Aorta (tissue), 5 donors: ENCODE data around the gene TPRA1. TPM values are rescaled to one million over a fixed set of nuclear protein-coding genes. Genes with fewer than 3 reads are reported as not detected.

Experiments used
- ATAC-seq: fragments of 200-7000 bp; cut with Tn5 transposase; one replicate; pipeline ENCODE4 v1.9.1; 2022; ENCODE audit warnings: moderate library complexity; ENCODE audit not compliant: low FRiP score
- DNase-seq, 2 donors: peaks; one replicate each; pipeline ENCODE4 v3.0.0-alpha.2; 2020
- H3K27ac ChIP-seq, 2 donors: one replicate each; pipeline ENCODE4 v1.5.1; 2013; ENCODE audit warnings: low read length in 2 of 2, mild to moderate bottlenecking in 2 of 2, moderate library complexity in 2 of 2, control low read depth in 1 of 2, inconsistent platforms in 1 of 2, low read depth in 1 of 2
- H3K27me3 ChIP-seq, 2 donors: one replicate each; pipeline ENCODE4 v1.6.1; 2013; ENCODE audit warnings: control low read depth in 1 of 2, low read length in 1 of 2, mild to moderate bottlenecking in 1 of 2, moderate library complexity in 1 of 2; ENCODE audit not compliant: insufficient read depth in 2 of 2, control insufficient read depth in 1 of 2
- H3K36me3 ChIP-seq, 2 donors: one replicate each; pipeline ENCODE4 v1.6.1; 2013; ENCODE audit warnings: control low read depth in 1 of 2, low read length in 1 of 2, mild to moderate bottlenecking in 1 of 2; ENCODE audit not compliant: insufficient read depth in 2 of 2, control insufficient read depth in 1 of 2
- H3K4me1 ChIP-seq, 2 donors: one replicate each; pipeline ENCODE4 v1.6.1; 2013; ENCODE audit warnings: low read length in 2 of 2, control low read depth in 1 of 2, mild to moderate bottlenecking in 1 of 2, moderate library complexity in 1 of 2; ENCODE audit not compliant: insufficient read depth in 2 of 2, control insufficient read depth in 1 of 2
- H3K4me3 ChIP-seq, 2 donors: one replicate each; pipeline ENCODE4 v1.5.1; 2013; ENCODE audit warnings: low read length in 2 of 2, control low read depth in 1 of 2, mild to moderate bottlenecking in 1 of 2
- H3K9me3 ChIP-seq: one replicate; pipeline ENCODE4 v1.6.1; 2013; ENCODE audit warnings: mild to moderate bottlenecking, low read length; ENCODE audit not compliant: control insufficient read depth
- WGBS, 2 donors: extraction: QIAGEN DNeasy Blood & Tissue Kit; methylation state at CpG; one replicate each; pipeline ENCODE4 v1.1.7; 2013; 5-methylcytosine and 5-hydroxymethylcytosine counted together
- intact Hi-C, 2 donors: fragments of 100-400 bp; cut with DNase I; formaldehyde crosslinking; loops; one replicate each; pipeline versions ENCODE4 v1.14.2 to v1.15.0; 2022
- polyA plus RNA-seq, 2 donors: library from polyadenylated mRNA; stranded (reverse); fragments of 200-250 nt; gene quantifications; one replicate each; pipeline ENCODE4 v1.2.3, GENCODE V29; 2013
- total RNA-seq, 2 donors: library from RNA; stranded (reverse); fragmentation: NEBNext Ultra II Directional; extraction: Animal tissue kit (Norgen Biotek cat#: 25700); gene quantifications; one replicate each; pipeline ENCODE4 v1.2.1, GENCODE V29; 2021
- donor health status: healthy with polysubstance abuse.
- donor health status: Bipolar disorder and iron deficiency.
- donor health status: DM: no; HTN: no; CAD: no.
- donor health status: DM: no; HTN: no; CAD: no.
- donor health status: DM: yes; HTN: yes; CAD: no.

Gene TPRA1
- total and polyA plus RNA-seq, 4 donors, result 7.8 to 45.2 (median 24.3) TPM

DNA sequence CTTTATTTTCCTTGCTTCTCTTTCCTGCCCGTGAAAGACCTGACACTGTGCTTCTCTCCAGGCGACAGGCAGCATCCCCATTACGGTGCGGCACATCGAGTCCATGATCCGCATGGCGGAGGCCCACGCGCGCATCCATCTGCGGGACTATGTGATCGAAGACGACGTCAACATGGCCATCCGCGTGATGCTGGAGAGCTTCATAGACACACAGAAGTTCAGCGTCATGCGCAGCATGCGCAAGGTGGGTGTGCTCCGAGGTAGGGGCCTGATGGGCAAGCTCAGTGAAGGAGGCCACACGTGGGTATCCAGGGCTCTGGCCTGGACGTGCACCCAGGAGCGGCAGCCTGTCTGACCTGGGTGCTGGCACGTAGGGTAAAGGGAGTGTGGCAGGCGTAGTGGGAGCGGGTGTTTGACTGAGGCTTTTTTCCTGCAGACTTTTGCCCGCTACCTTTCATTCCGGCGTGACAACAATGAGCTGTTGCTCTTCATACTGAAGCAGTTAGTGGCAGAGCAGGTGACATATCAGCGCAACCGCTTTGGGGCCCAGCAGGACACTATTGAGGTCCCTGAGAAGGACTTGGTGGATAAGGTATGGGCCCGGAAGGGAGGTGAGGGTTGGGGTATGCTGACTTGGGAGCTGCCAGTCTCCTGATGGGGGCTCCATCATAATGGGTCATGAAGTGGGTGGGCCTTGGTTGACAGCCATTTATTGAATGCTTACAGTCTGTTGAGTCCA, 30.3 kb upstream of the TPRA1 start:
- no peak overlapping the region for H3K27ac ChIP-seq
- intact Hi-C loops, result no loop called here
- 97% methylated on average over 32 of the region's 32 CpGs for WGBS, 2 donors
- peak in 1 of 2 donors; percentile 62 for DNase-seq
- no peaks in the 10 kb centered on the region for H3K4me1 ChIP-seq
- no peaks in the 10 kb centered on the region for H3K36me3 ChIP-seq
- H3K27me3 ChIP-seq, result no peaks in the 10 kb centered on the region
- ATAC-seq, result no peak
- H3K4me3 ChIP-seq, result no peak overlapping the region
- no peaks in the 10 kb centered on the region for H3K9me3 ChIP-seq

DNA sequence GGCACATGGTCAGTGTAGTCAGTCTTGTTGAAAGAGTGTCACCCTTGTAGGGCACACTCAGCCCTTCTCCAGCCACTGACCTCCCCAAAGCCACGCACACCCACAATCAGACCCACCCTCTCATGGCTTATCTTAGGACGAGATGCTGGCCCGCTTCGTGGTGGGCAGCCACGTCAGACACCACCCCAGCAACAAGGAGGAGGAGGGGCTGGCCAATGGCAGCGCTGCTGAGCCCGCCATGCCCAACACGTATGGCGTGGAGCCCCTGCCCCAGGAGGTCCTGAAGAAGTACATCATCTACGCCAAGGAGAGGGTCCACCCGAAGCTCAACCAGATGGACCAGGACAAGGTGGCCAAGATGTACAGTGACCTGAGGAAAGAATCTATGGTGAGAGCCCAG, 28.4 kb upstream of the TPRA1 start:
- intact Hi-C loops, result no loop called here
- H3K36me3 ChIP-seq, result no peaks in the 10 kb centered on the region
- ATAC-seq, result no peak

DNA sequence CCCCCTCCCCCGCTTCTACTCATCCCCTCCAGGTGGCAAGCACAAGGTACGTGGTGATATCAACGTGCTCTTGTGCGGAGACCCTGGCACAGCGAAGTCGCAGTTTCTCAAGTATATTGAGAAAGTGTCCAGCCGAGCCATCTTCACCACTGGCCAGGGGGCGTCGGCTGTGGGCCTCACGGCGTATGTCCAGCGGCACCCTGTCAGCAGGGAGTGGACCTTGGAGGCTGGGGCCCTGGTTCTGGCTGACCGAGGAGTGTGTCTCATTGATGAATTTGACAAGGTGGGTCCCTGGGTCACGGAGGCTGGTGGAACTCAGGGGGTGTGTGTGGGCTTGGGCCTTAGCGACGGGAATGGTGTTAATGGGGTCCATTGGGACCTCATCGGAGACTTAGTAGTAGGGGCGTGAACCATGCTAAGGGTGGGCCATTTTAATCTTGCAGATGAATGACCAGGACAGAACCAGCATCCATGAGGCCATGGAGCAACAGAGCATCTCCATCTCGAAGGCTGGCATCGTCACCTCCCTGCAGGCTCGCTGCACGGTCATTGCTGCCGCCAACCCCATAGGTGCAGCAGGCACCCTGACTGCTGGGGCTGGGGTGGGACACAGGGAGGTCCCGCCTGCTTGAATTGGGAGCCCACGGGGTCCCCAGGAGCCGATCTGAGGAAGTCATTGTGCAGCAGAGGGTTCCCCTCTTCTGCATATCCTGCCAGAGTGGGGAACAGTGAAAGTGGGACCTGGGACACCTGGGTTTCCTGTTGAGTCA, 26.5 kb upstream of the TPRA1 start:
- DNase-seq, result peak in 1 of 2 donors; percentile 70
- intact Hi-C loops, result no loop called here
- Histone ChIP-seq H3K27me3 (no peaks in the 10 kb centered on the region), H3K27ac (no peak overlapping the region), H3K4me1 (peaks cover 0 to 3% of the 10 kb centered on the region in 2 donors), H3K4me3 (no peak overlapping the region), H3K9me3 (no peaks in the 10 kb centered on the region), H3K36me3 (no peaks in the 10 kb centered on the region)
- WGBS, 2 donors, result 97% methylated on average over 26 of the region's 26 CpGs
- ATAC-seq, result no peak

More for the DNA sequence above, 28.4 kb upstream of the TPRA1 start:
- 96 to 98% methylated on average over 11 of the region's 11 CpGs for WGBS, 2 donors
- H3K27ac ChIP-seq, result no peak overlapping the region
- peak in 1 of 2 donors; percentile 58 for DNase-seq
- H3K9me3 ChIP-seq, result no peaks in the 10 kb centered on the region
- no peaks in the 10 kb centered on the region for H3K27me3 ChIP-seq
- no peak overlapping the region for H3K4me3 ChIP-seq
- no peaks in the 10 kb centered on the region for H3K4me1 ChIP-seq

DNA sequence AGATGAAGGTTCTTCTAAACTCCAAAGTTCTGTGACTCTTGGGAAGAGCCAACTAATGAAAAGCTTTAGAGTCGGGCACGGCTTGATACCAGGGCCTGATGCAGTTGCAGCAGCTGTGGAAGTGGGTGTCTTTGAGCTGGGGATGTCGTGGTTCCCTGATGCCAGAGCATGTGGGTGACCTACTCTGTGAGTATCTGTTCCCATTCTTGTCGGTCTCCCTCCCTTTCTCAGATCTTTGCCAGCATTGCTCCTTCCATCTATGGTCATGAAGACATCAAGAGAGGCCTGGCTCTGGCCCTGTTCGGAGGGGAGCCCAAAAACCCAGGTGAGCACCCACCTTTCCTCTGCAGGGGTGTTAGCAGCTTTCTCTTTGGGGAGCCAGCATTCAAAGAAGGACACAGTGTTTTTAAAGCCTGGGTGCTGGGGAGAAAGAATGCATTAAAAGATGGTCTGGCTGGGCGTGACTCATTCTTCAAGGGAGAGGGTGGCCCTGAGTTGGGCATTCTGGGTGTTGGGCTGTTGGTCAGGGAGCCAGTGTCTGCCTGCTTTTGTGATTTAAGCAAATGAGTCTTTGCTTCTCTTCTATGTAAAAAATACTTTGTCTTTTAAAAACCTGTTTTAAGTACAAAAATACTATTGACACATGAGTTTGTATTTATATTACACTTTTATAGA, 25.2 kb upstream of the TPRA1 start:
- WGBS, 2 donors, result 94 to 95% methylated on average over 6 of the region's 6 CpGs
- intact Hi-C loops, result no loop called here
- Histone ChIP-seq H3K27me3 (no peaks in the 10 kb centered on the region), H3K4me3 (no peak overlapping the region), H3K9me3 (no peaks in the 10 kb centered on the region), H3K4me1 (peaks cover 0 to 3% of the 10 kb centered on the region in 2 donors), H3K36me3 (no peaks in the 10 kb centered on the region), H3K27ac (no peak overlapping the region)
- ATAC-seq (no peak), DNase-seq (peak in 1 of 2 donors; percentile 14)

DNA sequence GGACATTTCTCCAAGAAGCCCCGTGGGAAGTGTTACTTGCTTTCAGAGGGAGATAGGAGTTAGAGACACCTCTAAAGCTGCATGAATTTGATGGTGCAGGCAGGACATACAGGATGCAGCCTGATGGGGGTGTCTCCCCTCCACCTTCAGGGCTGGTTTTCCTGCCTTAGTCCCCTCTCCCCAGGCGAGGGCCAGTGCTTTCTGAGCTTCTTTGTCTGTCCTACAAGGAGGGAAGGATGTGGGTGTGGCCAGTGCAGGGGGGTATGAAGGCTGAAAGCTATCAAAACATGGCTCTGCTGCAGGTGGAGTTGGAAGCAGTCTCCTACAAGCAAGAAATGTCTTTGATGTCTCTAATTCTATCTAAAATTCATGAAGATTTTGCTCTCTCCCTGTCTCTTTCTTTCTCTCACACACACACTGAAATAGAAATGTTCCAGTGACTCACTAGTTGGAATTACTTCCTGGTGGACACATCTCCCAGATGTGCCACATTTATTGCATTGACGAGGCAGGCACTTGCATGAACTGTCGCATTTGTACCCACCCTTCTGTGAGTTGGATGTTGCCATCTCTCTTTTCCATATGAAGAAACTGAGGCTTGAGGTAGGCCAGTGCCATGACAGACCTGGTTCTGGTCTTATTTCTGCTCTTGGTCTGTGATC, 24.5 kb upstream of the TPRA1 start:
- peaks cover 0 to 3% of the 10 kb centered on the region in 2 donors for H3K4me1 ChIP-seq
- DNase-seq, result peak in 1 of 2 donors; percentile 9
- H3K27me3 ChIP-seq, result no peaks in the 10 kb centered on the region
- H3K9me3 ChIP-seq, result no peaks in the 10 kb centered on the region
- no peak overlapping the region for H3K4me3 ChIP-seq
- H3K27ac ChIP-seq, result no peak overlapping the region
- 89 to 90% methylated on average over 4 of the region's 4 CpGs for WGBS, 2 donors
- H3K36me3 ChIP-seq, result no peaks in the 10 kb centered on the region
- intact Hi-C loops, result no loop called here
- ATAC-seq, result no peak

DNA sequence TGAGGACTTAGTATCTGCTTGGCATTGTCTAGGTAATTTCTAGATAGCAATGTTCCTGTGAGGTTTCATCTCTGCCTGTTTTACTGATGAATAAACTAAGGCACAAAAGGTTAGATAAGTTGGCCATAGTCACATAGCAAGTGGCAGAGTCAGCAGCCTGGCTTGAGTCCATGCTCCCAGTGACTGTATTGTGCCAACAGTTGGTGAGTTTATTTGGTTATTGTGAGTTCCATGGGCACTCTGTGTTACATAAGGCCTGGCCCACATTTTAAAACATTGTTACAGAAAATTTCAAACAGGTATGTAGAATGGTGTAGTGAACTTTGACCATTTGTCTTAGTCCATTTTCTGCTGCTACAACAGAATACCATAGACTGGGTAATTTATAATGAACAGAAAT, 22.9 kb upstream of the TPRA1 start:
- H3K36me3 ChIP-seq, result no peaks in the 10 kb centered on the region
- intact Hi-C loops, result no loop called here
- no peak for ATAC-seq

DNA sequence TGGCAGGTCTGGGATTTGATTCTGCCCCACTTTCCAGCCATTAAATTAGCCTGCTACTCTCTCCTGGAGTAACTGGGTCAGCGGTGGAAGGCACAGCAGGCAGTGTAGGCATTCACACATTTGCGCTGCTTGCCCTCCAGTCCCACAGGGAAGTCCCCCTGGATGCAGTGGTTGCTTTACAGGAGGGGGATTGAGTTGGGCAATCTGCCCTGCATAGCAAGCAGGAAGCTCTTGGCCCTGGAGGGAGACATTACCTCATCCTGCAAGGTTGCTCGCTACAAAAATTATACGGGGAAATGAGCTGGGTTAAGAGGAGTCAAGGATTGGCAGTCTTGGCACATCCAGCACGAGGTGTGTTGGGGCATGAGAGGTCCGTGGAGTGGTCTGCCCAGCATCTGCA, 22.4 kb upstream of the TPRA1 start:
- H3K27ac ChIP-seq, result no peak overlapping the region
- no peaks in the 10 kb centered on the region for H3K27me3 ChIP-seq
- DNase-seq, result no peak
- peaks cover 0 to 3% of the 10 kb centered on the region in 2 donors for H3K4me1 ChIP-seq
- no peaks in the 10 kb centered on the region for H3K9me3 ChIP-seq
- WGBS, 2 donors, result 1 to 10% methylated on average over 6 of the region's 6 CpGs
- ATAC-seq, result no peak
- no peaks in the 10 kb centered on the region for H3K36me3 ChIP-seq
- intact Hi-C loops, result no loop called here
- H3K4me3 ChIP-seq, result no peak overlapping the region

More for the DNA sequence above, 22.9 kb upstream of the TPRA1 start:
- Histone ChIP-seq H3K9me3 (no peaks in the 10 kb centered on the region), H3K27me3 (no peaks in the 10 kb centered on the region), H3K4me1 (peaks cover 0 to 3% of the 10 kb centered on the region in 2 donors), H3K27ac (no peak overlapping the region), H3K4me3 (no peak overlapping the region)
- peak; percentile 72 to 81 for DNase-seq

DNA sequence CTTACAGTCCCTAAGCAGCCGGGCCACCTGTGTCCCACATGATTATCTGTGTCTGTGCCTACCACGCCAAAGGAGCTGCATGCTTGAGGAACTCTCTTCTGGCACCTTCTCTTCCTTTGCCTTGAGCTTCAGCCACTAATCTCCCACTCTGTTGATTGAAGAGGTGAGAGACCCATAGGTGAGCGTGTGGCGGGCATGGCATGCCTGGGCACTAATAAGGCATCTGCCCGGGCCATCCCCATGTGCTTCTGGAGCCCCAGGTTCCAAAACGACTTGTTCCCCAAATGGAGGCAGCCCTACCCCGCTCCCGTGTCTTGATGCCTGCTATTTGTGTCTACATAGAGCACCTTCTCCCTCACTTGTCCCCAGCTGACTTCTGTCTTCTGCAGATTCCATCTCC, 20.7 kb upstream of the TPRA1 start:
- Histone ChIP-seq H3K27me3 (no peaks in the 10 kb centered on the region), H3K4me3 (no peak overlapping the region), H3K9me3 (no peaks in the 10 kb centered on the region), H3K36me3 (no peaks in the 10 kb centered on the region), H3K27ac (no peak overlapping the region), H3K4me1 (peaks cover 0 to 3% of the 10 kb centered on the region in 2 donors)
- ATAC-seq (no peak), DNase-seq (peak in 1 of 2 donors; percentile 62)
- 97 to 99% methylated on average over 8 of the region's 8 CpGs for WGBS, 2 donors
- intact Hi-C loops, result no loop called here
